DND-41 (cell line): ENCODE measurements around the gene NPSR1.

Source experiments
- ATAC-seq: fragments of 200-7000 bp; cut with Tn5 transposase; 3 replicates; pipeline ENCODE4 v1.9.1; 2021; ENCODE audit warnings: low read depth; ENCODE audit not compliant: insufficient read depth
- DNase-seq: peaks from one replicate; pipeline ENCODE4 v3.0.0-alpha.2; 2020
- H2AFZ ChIP-seq: 2 replicates; pipeline ENCODE4 v1.6.0; 2012; ENCODE audit warnings: low read depth, low read length
- H3K27ac ChIP-seq: 2 replicates; pipeline ENCODE4 v1.5.1; 2012; ENCODE audit warnings: low read length, inconsistent platforms
- H3K27me3 ChIP-seq: fragments of 200-600 bp; sonication (generic); 2 replicates; pipeline ENCODE4 v1.6.0; 2012; ENCODE audit warnings: low read length, mild to moderate bottlenecking, inconsistent platforms; ENCODE audit not compliant: insufficient read depth, poor library complexity
- H3K36me3 ChIP-seq: 2 replicates; pipeline ENCODE4 v1.5.1; 2012; ENCODE audit warnings: low read length, inconsistent platforms; ENCODE audit not compliant: insufficient read depth
- H3K4me1 ChIP-seq: 2 replicates; pipeline ENCODE4 v1.5.1; 2012; ENCODE audit warnings: mild to moderate bottlenecking, low read length; ENCODE audit not compliant: insufficient read depth
- H3K4me2 ChIP-seq: 2 replicates; pipeline ENCODE4 v1.6.0; 2012; ENCODE audit warnings: mild to moderate bottlenecking, moderate library complexity, low read length, inconsistent platforms; ENCODE audit not compliant: insufficient read depth
- H3K4me3 ChIP-seq, 2 experiments: fragments of 200-600 bp in 1 of 2; shearing (Covaris generic) in 1 of 2; 2 replicates each; pipeline ENCODE4 v1.5.1; 2012 to 2016; ENCODE audit warnings: inconsistent platforms in 2 of 2, low read length in 2 of 2, mild to moderate bottlenecking in 2 of 2, low read depth in 1 of 2, moderate library complexity in 1 of 2
- H3K79me2 ChIP-seq: 2 replicates; pipeline ENCODE4 v1.6.0; 2012; ENCODE audit warnings: low read length, inconsistent platforms; ENCODE audit not compliant: insufficient read depth
- H3K9ac ChIP-seq: 2 replicates; pipeline ENCODE4 v1.6.0; 2012; ENCODE audit warnings: low read depth, mild to moderate bottlenecking, inconsistent platforms, low read length, moderate library complexity
- H3K9me3 ChIP-seq: 2 replicates; pipeline ENCODE4 v1.5.1; 2012; ENCODE audit warnings: low read length, moderate library complexity, mild to moderate bottlenecking, inconsistent platforms; ENCODE audit not compliant: insufficient read depth, severe bottlenecking
- H4K20me1 ChIP-seq: 2 replicates; pipeline ENCODE4 v1.6.0; 2012; ENCODE audit warnings: low read length; ENCODE audit not compliant: insufficient read depth
- CTCF ChIP-seq: IDR thresholded peaks from 2 replicates; pipeline ENCODE4 v1.5.1; 2012; ENCODE audit warnings: borderline replicate concordance, low read length, moderate library complexity, mild to moderate bottlenecking; ENCODE audit not compliant: poor library complexity, severe bottlenecking; ENCODE audit errors: extremely low read depth
- EZH2 ChIP-seq: IDR thresholded peaks from 3 replicates; pipeline ENCODE4 v1.6.1; 2012; ENCODE audit warnings: borderline replicate concordance, low read depth, mild to moderate bottlenecking, moderate library complexity, low read length, inconsistent platforms; ENCODE audit not compliant: severe bottlenecking

The NPSR1 gene

GRCh38 chr7:34840176-34840785, 182.3 kb downstream of the NPSR1 start:
- TF ChIP-seq CTCF, result no peak
- TF ChIP-seq EZH2, result no peak

GRCh38 chr7:34841326-34841725, 183.3 kb downstream of the NPSR1 start:
- Histone ChIP-seq H3K4me3 (no peak overlapping the region), H3K9ac (no peak overlapping the region), H3K27ac (no peak overlapping the region), H4K20me1 (no peaks in the 10 kb centered on the region), H3K36me3 (no peaks in the 10 kb centered on the region), H3K27me3 (no peaks in the 10 kb centered on the region), H3K4me1 (no peaks in the 10 kb centered on the region; the same call in 1 of the 2 replicates), H3K79me2 (no peaks in the 10 kb centered on the region), H3K4me2 (no peak overlapping the region), H3K9me3 (no peaks in the 10 kb centered on the region), H2AFZ (no peak overlapping the region)
- DNase-seq (no peak), ATAC-seq (no peak)
- no peak for TF ChIP-seq EZH2
- TF ChIP-seq CTCF, result no peak

More at GRCh38 chr7:34840176-34840785, 182.3 kb downstream of the NPSR1 start:
- no peak overlapping the region for H3K4me3 ChIP-seq
- ATAC-seq, result no peak
- H3K4me1 ChIP-seq, result no peaks in the 10 kb centered on the region; the same call in 1 of the 2 replicates
- no peaks in the 10 kb centered on the region for H3K79me2 ChIP-seq
- H4K20me1 ChIP-seq, result no peaks in the 10 kb centered on the region
- no peak overlapping the region for H3K9ac ChIP-seq
- H3K4me2 ChIP-seq, result no peak overlapping the region
- no peaks in the 10 kb centered on the region for H3K9me3 ChIP-seq
- no peak for DNase-seq
- H3K36me3 ChIP-seq, result no peaks in the 10 kb centered on the region
- H3K27ac ChIP-seq, result no peak overlapping the region
- no peak overlapping the region for H2AFZ ChIP-seq
- H3K27me3 ChIP-seq, result no peaks in the 10 kb centered on the region

- no peaks in the 10 kb centered on the region for H3K27me3 ChIP-seq
- no peak overlapping the region for H2AFZ ChIP-seq
- no peak overlapping the region for H3K4me2 ChIP-seq
- DNase-seq (no peak), ATAC-seq (no peak)
- no peaks in the 10 kb centered on the region; the same call in 1 of the 2 replicates for H3K4me1 ChIP-seq
- TF ChIP-seq EZH2, result no peak
- no peak for TF ChIP-seq CTCF
- no peaks in the 10 kb centered on the region for H4K20me1 ChIP-seq
- no peak overlapping the region for H3K27ac ChIP-seq
- H3K4me3 ChIP-seq, result no peak overlapping the region
- H3K9me3 ChIP-seq, result no peaks in the 10 kb centered on the region
- no peaks in the 10 kb centered on the region for H3K79me2 ChIP-seq
- no peaks in the 10 kb centered on the region for H3K36me3 ChIP-seq
- H3K9ac ChIP-seq, result no peak overlapping the region
These were observed 184.8 kb downstream of the NPSR1 start for GRCh38 chr7:34842782-34843181.
